ENCODE results near the gene LCK. TPM values are rescaled to one million over a fixed set of nuclear protein-coding genes. Genes with fewer than 3 reads are reported as not detected.

LCK gene
- 0.54 TPM for total RNA-seq
- long read RNA-seq, partial matches to known transcripts = 1 of 3 reads
- long read RNA-seq, other reads (novel, unspliced or antisense) = 1 of 3 reads

GRCh38 chr1:32250893-32251716 lies at the start of gene LCK:
Gene LCK (plus strand): TSS chr1:32251265. CDS start chr1:32274330, 23,065 bp downstream.
- intact Hi-C loops (cut with DNase I) = loop anchor here (2.0 kb wide), 1 partner anchor 40 kb away; no protein-coding TSS in a partner anchor
- DNase-seq (ENCODE audit: low spot score) = no peak

- no peak for DNase-seq (ENCODE audit: low spot score)
- intact Hi-C loops (cut with DNase I) = no loop called here
These were observed 46.1 kb upstream of the LCK start for GRCh38 chr1:32204943-32205361.

DNA sequence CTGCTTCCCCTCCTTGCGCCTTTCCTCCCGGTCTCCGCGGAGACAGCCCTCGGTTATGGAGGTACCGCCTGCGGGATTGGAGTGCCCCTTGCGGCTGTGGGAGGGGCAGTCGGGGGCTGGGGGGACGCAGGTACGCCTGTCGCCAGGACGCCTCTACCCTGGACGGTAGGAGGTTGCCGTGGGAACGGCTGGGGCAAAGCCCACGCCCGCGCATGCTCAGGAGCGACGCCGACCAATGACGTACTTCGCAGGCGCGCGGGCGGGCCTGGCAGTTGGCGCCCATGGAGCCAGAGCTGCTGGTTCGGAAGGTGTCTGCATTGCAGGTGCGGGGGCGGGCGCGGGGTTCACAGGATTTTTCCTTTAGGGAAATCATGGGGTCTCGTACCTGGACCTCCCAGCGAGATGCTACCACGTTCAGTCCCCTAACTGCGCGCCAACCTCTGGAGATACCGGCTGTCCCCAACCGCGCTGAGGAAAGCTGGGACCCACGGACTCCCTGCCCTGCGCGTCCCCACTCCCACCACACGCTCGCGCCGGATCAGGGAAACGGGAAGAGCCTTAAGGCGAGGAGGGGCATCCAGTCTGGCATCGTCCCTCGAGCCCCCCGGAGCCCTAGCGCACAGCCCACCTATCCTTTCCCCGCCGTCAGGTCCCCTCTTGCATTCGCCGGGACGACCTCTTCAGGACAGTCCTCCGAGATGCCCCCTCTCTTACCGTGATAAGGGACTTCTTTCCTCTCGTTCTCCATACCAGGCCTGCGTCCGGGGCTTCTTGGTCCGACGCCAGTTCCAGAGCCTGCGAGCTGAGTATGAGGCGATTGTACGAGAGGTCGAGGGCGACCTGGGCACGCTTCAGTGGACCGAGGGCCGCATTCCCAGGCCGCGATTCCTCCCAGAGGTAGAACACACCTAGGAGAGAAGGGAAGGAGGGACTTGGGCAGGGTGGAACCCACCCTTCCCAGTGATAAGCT lies 45.4 kb upstream of the LCK start, which contains the start of gene IQCC:
Gene IQCC, plus strand, starts transcription at position 271 of the 970 bp plus-strand sequence. Its CDS starts 11 bp downstream, at position 282.
- peak; percentile 93 for DNase-seq (ENCODE audit: low spot score)
- intact Hi-C loops (cut with DNase I) = no loop called here

- no peak for DNase-seq (ENCODE audit: low spot score)
- intact Hi-C loops (cut with DNase I) = no loop called here
These were observed 42.6 kb upstream of the LCK start for GRCh38 chr1:32208469-32208868.

DNA sequence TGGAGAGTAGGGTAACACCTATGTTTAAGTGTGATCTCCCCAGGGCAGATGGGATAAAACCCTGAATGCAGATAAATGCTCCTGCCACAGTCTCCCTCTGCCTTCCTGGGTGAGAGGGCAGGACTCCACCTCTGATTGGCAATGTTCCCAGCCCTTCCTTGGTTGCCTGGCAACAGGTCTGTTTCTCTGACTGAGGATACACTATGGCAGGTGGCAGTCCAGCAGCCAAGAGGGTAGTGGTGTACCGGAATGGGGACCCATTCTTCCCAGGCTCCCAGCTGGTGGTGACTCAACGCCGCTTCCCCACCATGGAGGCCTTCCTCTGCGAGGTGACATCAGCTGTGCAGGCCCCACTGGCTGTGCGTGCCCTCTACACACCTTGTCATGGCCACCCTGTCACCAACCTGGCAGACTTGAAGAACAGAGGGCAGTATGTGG lies 42.2 kb upstream of the LCK start, which contains the start of gene DCDC2B:
Gene DCDC2B, plus strand, starts transcription at position 199 of the 438 bp plus-strand sequence. Its CDS starts 5 bp downstream, at position 204.
- DNase-seq (ENCODE audit: low spot score) = no peak
- intact Hi-C loops (cut with DNase I) = no loop called here

- DNase-seq (ENCODE audit: low spot score) = no peak
- intact Hi-C loops (cut with DNase I) = loop anchor here (2.0 kb wide), 1 partner anchor 99 kb away; no protein-coding TSS in a partner anchor
These were observed 35.2 kb upstream of the LCK start for GRCh38 chr1:32215629-32216480.

DNA sequence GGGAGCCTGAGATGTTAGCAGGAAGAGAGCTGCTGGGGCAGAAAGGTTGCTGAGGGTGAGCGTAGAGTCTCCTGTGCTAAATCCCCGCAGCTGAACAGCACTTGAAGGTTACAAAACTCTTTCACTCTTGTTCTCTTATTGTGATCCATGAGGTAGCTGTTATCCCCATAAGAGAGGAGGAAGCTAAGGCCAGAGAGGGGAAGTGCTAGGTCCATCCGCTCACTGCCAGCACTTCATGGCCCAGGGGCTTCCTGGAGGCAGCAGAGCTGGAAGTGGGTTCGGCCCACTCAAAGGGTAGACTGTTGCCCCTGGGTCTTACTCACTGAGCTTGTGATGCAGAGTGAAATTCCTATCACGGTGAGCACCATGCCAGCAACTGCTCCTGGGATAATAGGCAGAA lies 34.5 kb upstream of the LCK start:
- DNase-seq (ENCODE audit: low spot score) = no peak
- intact Hi-C loops (cut with DNase I) = loop anchor here (2.0 kb wide), 1 partner anchor 98 kb away; no protein-coding TSS in a partner anchor

DNA sequence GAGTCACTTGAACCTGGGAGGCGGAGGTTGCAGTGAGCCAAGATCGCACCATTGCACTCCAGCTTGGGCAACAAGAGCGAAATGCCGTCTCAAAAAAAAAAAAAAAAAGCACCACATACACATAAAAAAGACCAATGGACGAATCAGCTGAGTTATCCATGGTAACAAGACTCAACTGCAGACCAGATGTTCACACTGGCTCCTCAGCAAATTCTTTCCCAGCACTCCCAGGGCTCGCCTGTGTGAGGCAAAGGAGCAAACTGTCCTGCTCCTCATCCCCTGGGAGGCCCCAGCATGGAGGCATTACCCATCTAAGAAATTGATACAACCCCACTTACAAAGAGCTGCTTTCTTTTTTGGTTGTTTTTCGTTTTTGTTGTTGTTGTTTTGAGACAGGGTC lies 32.0 kb upstream of the LCK start:
- intact Hi-C loops (cut with DNase I) = no loop called here
- DNase-seq (ENCODE audit: low spot score) = no peak

- intact Hi-C loops (cut with DNase I) = loop anchor here (5.0 kb wide), 1 partner anchor 171 kb away; the partner anchor contains the start of gene BSDC1
- no peak for DNase-seq (ENCODE audit: low spot score)
These were observed 30.1 kb upstream of the LCK start for GRCh38 chr1:32220746-32221580.

DNA sequence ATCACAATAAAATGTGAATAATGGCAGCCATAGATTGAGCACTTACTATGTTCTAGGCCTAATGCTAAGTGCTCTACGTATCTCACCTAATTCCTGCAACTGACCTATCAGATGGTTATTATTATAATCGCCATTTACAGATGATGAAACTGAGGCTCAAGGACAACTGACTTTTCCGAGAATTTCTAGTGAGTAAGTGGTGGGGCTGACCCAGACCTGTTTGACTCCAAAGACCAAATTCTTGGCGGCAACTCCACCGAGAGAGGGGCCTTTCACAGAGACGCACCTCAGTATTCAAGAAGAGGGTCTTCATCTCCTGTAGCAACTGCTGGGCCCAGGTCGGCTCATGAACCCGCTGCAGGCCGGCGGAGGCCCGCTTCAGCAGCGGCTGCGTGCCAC lies 29.5 kb upstream of the LCK start:
- DNase-seq (ENCODE audit: low spot score) = no peak
- intact Hi-C loops (cut with DNase I) = loop anchor here (5.0 kb wide), 1 partner anchor 171 kb away; the partner anchor contains the start of gene BSDC1

GRCh38 chr1:32221980-32222755 lies 28.9 kb upstream of the LCK start, which contains the start of the genes EIF3I and TMEM234:
Gene EIF3I (plus strand): TSS chr1:32222407. CDS start chr1:32222442, 35 bp downstream.
Gene TMEM234 (minus strand): TSS chr1:32222353. CDS start chr1:32222322, 31 bp downstream.
- peak; percentile 97 for DNase-seq (ENCODE audit: low spot score)
- intact Hi-C loops (cut with DNase I) = loop anchor here (2.0 to 5.0 kb wide), 2 partner anchors 19 to 170 kb away; partner anchors contain the start of gene BSDC1

DNA sequence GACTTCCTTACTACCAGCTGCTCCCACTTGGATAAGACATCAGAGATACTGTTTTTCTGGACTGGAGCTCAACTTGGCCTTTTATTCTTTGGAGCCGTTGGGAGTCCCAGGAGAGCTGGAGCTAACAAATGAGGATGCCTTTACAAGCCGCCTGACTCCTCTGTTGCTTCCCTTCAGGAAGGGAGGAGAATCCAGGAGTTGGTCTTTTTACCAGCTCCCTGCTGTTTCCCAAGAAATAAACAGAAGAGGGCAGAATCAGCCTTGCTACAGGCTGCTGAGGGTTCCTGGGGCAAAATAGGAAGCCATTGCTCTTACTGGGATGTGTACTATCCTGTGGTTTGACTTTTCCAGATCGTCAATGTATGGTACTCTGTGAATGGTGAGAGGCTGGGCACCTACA lies 27.4 kb upstream of the LCK start:
- no peak for DNase-seq (ENCODE audit: low spot score)
- intact Hi-C loops (cut with DNase I) = loop anchor here (2.0 to 5.0 kb wide), 2 partner anchors 17 to 169 kb away; partner anchors contain the start of gene BSDC1

DNA sequence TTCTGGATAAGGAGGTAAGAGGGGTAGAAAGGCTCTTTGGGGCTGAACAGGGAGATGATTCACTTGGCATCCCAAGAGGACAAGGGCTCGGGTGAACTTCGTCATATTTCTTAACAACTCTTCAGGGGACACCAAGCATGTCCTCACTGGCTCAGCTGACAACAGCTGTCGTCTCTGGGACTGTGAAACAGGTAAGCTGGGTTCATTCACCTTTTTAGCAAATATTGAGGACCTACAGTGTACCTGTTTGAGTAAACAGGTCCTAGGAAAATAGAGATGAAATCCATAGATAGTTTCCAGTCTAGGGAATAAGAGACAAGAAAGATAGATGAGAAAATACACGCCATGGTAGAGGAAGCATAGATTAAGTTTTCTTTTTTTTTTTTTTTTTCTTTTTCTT lies 26.8 kb upstream of the LCK start:
- intact Hi-C loops (cut with DNase I) = loop anchor here (5.0 kb wide), 1 partner anchor 168 kb away; the partner anchor contains the start of gene BSDC1
- no peak for DNase-seq (ENCODE audit: low spot score)

DNA sequence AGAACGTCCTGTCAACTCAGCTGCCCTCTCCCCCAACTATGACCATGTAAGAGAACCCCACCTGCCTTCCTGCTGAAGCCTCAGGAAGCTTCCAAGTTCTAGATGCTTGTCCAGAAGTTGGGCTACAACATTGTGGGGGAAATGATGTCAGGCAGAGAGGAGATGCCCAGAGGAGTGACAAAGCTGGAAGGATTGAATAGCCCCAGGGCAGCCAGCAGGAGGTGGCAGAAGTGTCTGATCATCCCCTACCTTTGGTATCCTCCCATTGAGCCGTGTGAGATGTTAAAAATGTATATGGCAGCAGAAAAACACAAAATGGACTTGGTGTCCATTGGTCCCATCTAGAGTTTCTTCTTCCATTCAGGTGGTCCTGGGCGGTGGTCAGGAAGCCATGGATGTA lies 22.3 kb upstream of the LCK start:
- DNase-seq (ENCODE audit: low spot score) = no peak
- intact Hi-C loops (cut with DNase I) = no loop called here

- intact Hi-C loops (cut with DNase I) = no loop called here
- DNase-seq (ENCODE audit: low spot score) = no peak
These were observed 19.1 kb upstream of the LCK start for GRCh38 chr1:32231843-32232432.
